8988T (cell line): ENCODE results near the gene NKIRAS2.
"Not testable (repeated sequence)": the region's sequence is repeated elsewhere in the genome, so short reads cannot be mapped to it uniquely, and the experiment has no call there.

ENCODE experiments used
- DNase-seq: peaks from one replicate; pipeline ENCODE4 v3.0.0; 2011

NKIRAS2 gene

DNA sequence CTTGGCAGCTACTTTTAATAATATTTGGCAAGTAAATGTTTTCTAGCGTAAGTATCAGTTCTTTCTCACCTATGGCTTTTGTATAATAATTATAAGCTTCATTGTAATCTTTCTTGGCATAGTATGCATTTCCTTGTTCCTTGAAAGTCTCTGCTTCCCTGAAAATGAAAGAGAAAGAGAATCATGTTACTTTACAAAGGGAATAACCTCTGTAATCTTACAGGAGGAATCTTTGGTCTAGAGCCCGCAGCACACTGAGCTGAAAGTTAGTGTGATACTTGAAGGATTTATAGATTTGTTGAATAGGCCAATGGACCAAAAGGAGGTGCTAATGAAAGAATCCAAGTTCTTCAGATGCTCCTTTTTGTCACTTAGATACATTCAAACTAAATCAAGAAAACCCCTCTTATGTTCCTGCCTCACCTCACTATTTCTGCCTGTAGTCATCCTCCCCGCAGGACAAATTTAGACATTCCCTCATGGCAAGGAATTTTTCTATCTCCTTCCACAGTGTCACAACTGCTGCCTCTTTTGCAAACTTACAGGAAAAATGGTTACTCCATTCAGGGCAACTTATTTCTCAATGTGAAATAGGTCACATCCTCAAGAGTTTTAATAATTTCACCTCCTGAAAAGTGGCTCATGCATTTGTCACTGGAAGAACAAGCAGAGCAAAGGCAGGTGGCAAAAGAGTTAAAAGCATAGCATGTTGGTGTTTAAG, 19.3 kb upstream of the NKIRAS2 start:
- DNase-seq = no peak

GRCh38 chr17:42001729-42002128, 18.2 kb upstream of the NKIRAS2 start:
- no peak for DNase-seq

- DNase-seq = no peak
Measured at GRCh38 chr17:42002175-42002791, 17.6 kb upstream of the NKIRAS2 start.

DNA sequence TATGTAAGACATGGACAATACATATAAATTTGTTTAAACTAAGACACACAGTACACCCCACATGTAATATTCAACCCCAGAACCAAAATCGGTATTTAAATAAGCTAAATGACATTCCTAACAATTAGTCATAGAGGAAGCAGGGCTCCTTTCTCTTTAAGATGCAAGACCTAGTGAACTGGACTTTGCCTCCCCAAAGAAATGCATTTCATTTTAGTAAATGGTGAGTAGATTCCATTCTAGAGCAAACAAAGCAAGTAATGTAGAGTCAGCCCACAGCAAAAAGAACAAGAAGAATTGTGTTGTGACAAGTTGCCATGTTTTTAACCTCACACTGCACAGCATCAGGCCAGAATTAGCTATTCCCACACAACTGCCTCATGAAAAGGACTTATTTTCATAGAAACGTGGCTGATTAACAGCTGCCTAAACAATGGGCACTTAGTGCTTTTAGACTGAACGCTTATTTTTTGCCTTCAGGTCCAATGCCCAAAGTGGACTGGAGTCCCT, 17.0 kb upstream of the NKIRAS2 start:
- no peak for DNase-seq

GRCh38 chr17:42005166-42005565, 14.7 kb upstream of the NKIRAS2 start:
- DNase-seq = no peak

- DNase-seq = no peak
Measured at GRCh38 chr17:42009170-42009569, 10.7 kb upstream of the NKIRAS2 start.

DNA sequence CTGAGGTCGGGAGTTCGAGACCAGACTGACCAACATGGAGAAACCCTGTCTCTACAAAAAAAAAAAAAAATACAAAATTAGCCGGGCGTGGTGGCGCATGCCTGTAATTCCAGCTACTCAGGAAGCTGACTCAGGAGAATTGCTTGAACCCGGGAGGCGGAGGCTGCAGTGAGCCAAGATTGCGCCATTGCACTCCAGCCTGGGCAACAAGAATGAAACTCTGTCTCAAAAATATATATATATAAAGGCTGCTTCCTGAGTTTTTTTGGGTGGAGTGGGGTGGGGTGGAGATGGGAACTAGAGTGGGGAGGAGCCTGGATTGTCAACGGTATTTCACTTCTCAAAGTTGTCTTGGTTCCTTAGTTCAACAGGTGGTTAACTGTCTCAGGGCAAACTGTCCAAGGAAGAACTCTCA, 9.6 kb upstream of the NKIRAS2 start:
- DNase-seq = not testable (repeated sequence)

DNA sequence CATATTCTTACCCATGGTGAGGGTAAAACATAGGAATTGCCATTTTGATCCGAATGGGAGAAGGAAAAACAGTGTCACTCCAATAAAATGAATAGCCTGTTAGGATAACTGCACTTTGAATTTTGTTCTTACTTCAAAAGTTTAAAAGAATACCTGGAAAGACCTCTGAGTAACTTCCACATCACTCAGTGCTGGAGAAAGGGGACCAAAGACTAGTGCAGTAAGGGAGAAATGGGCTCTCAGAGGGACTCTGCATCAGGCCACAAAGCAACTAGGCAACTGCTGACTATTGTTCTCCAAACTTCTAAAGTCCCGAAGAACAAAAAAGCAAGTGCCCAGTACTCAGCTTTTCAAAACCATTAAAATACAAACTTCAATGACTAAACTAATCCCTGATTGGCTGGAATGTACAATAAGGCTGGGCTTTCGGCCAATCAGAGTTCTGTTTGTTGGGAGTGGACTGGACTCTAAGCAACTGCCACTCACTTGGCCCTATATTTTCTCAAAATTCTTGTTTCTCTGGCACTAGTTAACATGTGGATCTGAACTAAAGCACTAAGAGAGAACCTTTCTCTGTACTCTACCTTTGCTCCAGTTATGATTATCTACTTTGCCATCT, 8.9 kb upstream of the NKIRAS2 start:
- DNase-seq = no peak

DNA sequence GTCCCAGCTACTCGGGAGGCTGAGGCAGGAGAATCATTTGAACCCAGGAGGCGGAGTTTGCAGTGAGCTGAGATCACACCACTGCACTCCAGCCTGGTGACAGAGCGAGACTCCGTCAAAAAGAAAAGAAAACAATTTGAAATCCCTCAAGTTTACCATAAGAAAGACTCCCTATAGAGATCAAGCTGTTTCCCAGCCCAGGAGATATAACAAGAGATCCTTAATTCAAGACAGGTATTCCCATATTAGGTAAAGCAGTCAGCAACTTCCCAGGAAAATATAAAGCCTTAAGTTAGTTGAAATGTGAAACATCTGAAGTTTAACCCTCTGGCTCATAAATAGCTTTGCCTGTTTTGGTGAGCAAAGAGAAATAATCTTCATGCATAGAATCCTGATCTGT, 7.5 kb upstream of the NKIRAS2 start:
- DNase-seq = not testable (repeated sequence)

DNA sequence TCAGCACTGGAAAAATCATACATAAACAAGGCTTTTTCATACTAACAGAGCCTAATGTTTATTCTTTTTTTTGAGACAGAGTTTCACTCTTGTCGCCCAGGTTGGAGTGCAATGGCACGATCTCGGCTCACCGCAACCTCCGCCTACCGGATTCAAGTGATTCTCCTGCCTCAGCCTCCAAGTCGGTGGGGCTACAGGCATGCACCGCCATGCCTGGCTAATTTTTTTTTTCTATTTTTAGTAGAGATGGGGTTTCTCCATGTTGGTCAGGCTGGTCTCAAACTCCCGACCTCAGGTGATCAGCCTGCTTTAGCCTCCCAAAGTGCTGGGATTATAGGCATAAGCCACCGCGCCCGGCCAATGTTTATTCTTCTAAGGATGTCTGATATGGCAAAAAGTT, 6.2 kb upstream of the NKIRAS2 start:
- not testable (repeated sequence) for DNase-seq

GRCh38 chr17:42016411-42016831, 3.5 kb upstream of the NKIRAS2 start:
- no peak for DNase-seq

- peak; percentile 79 for DNase-seq
Measured at GRCh38 chr17:42016941-42017865, 2.7 kb upstream of the NKIRAS2 start, which contains the start of gene DNAJC7. Gene DNAJC7, minus strand, starts transcription at chr17:42017439. Its CDS starts 23 bp downstream, at chr17:42017416.

- DNase-seq = no peak
Measured at GRCh38 chr17:42017866-42018200, 2.1 kb upstream of the NKIRAS2 start.

DNA sequence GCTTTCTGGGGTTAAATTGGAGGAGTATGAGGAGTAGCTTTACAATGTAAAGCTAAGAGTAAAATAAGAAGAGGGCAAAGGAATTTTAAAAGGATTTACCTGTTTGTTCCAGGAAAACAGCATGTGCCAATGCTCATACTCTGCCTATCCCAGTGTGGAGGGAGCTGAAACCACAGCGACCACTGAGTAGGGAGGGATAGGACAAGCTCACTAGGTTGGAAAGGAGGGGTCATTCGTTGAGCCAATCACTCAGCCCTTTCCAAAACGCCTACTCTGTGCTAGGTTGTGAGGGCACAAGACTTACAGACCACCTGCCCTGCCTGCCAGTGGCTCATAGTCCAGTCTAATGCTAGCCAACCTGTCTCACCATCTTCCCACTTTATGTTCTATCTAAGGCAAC, 1.6 kb upstream of the NKIRAS2 start:
- DNase-seq = no peak

DNA sequence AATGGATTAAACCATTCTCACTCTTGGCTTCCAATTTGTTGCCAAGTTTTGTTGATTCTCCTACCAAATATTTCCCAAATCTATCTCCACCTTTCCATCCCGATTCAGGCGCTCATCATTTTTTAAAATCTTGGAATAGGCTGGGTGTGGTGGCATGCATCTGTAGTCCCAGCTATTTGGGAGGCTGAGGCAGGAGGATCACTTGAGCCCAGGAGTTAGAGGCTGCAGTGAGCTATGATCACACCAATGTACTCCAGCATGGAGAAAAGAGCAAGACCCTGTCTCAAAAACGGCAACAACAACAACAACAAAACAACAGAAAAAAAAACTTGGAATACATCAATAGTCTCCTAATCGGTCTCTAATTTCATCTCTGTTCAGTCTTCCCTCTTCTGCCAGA, 902 bp upstream of the NKIRAS2 start:
- DNase-seq = no peak

DNA sequence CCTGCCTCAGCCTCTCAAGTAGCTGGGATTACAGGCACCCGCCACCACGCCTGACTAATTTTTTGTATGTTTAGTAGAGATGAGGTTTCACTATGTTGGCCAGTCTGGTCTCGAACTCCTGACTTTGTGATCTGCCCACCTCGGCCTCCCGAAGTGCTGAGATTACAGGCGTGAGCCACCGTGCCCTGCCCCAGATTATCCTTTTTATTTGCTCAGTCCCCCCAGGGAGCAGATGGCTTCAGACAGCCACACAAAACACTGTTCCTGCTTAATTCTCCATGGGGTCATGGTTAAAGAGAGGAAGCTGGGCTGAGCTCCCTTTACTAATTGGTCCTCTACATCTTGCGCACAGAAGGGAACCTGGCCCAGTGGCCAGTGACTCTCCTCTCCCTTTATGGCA, 955 bp downstream of the NKIRAS2 start:
- DNase-seq = not testable (repeated sequence)

GRCh38 chr17:42023524-42024349, 3.8 kb downstream of the NKIRAS2 start:
- DNase-seq = no peak

- DNase-seq = no peak
Measured at GRCh38 chr17:42025191-42025579, 5.3 kb downstream of the NKIRAS2 start.

DNA sequence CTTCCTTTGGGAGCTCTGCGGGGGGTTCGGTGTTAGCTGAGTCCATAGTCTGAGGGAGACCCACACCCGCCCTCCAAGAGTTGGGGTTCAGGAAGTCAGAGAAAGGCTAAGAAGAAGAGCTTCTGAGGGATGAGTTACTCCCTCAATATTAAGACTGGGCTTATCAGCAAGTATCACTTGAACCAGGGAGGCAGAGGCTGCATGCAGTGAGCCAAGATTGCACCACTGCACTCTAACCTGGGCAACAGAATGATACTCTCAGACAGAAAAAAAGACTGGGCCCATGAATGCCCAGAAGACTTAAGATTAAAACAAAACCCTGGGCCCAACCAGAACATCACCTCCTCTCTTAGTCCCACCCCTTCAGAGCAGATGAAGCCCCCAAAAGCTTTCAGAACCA, 6.0 kb downstream of the NKIRAS2 start:
- DNase-seq = no peak

GRCh38 chr17:42026857-42027589, 7.1 kb downstream of the NKIRAS2 start:
- DNase-seq = no peak

- no peak for DNase-seq
Measured at GRCh38 chr17:42027590-42027889, 7.7 kb downstream of the NKIRAS2 start.
